HG03103 (cell line): ENCODE data around the gene MLXIPL.
"Not testable (repeated sequence)": the region's sequence is repeated elsewhere in the genome, so short reads cannot be mapped to it uniquely, and the experiment has no call there.

Experiments
- ATAC-seq: cut with Tn5 transposase; IDR thresholded peaks from one replicate; pipeline ENCODE4 v1.9.1; 2021; ENCODE audit warnings: low read depth; ENCODE audit not compliant: unreplicated experiment

MLXIPL gene

DNA sequence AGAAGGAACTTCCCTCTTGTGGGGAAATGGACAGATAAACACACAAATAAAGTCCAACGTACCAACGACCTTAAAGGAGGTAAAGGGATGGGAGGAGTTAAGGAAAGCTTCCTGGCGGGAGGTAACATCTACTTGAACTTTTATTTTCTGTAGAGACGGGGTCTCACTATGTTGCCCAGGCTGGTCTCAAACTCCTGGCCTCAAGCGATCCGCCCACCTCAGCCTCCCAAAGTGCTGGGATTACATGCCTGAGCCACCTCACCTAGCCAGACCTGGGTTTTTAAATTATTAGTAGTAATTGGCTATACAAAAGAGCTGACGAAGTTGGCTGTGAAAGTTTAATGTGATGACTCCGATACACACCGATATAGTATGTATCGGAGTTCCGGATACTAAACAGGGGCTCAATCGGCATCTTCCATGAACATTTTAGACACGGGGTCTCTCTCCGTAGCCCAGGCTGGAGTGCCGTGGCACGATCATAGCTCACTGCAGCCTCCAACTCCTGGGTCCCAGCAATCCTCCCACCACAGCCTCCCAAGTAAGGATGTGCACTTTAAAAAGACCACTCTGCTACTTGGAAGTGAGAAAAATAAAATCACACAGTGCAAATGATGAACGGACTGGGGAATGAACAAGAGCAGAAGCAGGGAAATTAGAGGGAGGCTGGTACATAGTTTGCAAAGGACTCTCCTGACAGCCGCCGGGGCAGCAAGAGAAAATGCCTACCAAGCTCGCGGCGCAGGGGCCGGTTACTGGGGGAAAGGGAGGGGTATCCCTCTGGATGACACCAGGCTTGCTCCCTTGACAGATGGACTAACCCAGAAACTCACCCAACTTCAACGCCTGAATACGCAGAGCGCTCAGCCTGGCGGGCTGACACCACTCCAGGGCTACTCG, 67.9 kb downstream of the MLXIPL start:
- ATAC-seq: no peak

- ATAC-seq: no peak
These were observed 68.8 kb downstream of the MLXIPL start for GRCh38 chr7:73555411-73555982.

DNA sequence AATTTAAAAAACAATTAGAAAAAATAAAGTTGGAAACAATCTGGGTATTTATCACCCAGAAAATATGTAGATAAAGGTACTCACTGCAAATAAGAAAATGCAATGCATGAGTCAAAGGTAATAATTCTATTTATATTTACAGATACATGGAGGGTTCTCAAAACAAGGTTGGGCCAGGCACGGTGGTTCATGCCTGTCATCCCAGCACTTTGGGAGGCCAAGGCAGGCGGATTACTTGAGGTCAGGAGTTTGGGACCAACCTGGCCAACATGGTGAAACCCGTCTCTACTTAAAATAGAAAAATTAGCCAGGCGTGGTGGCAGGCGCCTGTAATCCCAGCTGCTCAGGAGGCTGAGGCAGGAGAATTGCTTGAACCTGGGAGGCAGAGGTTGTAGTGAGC, 74.2 kb downstream of the MLXIPL start:
- not testable (repeated sequence) for ATAC-seq

DNA sequence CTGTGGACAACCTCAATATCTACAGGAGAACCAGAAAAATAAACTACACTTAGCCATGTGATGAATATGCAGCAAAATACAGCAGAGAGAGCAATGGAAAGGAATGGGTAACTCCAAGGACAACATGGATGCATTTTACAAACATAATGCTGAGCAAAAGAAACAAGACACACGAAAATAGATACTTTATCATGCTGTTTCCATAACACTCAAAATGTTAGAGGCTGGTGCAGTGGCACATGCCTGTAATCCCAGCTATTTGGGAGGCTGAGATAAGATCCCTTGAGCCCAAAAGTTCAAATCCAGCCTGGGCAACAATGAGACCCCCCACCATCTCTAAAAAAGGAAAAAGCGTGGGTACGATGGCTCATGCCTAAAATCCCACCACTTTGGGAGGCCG, 75.1 kb downstream of the MLXIPL start:
- no peak for ATAC-seq

- ATAC-seq: no peak
These were observed 76.5 kb downstream of the MLXIPL start for GRCh38 chr7:73547841-73548240.

DNA sequence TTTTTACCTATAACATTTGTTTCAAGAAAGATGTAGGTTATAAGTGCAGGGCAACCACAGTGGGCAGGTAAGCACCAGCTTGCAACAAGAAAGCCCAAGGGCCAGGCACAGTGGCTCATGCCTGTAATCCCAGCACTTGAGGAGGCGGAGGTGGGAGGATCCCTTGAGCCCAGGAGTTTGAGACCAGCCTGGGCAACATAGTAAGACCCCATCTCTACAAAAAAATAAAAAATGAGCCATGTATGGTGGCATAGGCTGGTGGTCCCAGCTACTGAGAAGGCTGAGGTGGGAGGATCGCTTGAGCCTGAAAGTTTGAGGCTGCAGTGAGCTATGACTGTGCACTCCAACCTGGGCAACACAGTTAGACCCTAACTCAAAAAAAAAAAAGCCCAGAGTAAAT, 79.6 kb downstream of the MLXIPL start:
- ATAC-seq: no peak
